Activated effector memory CD4-positive, alpha-beta T cell treated with anti-CD3 and anti-CD28 coated beads, Interleukin-2, amount 50 U/mL, for 16 hours (primary cell): ENCODE results near the gene KIAA0586.
"Not testable (repeated sequence)": the region's sequence is repeated elsewhere in the genome, so short reads cannot be mapped to it uniquely, and the experiment has no call there.

Experiments used
- DNase-seq: peaks from one replicate; pipeline ENCODE4 v3.0.0-alpha.2; 2020

Gene KIAA0586

GRCh38 chr14:58465421-58465820 is 37.9 kb downstream of the KIAA0586 start:
- DNase-seq: no peak

- DNase-seq: no peak
These were observed 38.9 kb downstream of the KIAA0586 start for GRCh38 chr14:58466459-58466858.

- no peak for DNase-seq
These were observed 40.1 kb downstream of the KIAA0586 start for GRCh38 chr14:58467575-58467974.

GRCh38 chr14:58469309-58469708 is 41.8 kb downstream of the KIAA0586 start:
- DNase-seq: no peak

GRCh38 chr14:58476320-58476719 is 48.8 kb downstream of the KIAA0586 start:
- DNase-seq: no peak

GRCh38 chr14:58477653-58478052 is 50.1 kb downstream of the KIAA0586 start:
- DNase-seq: no peak

GRCh38 chr14:58478329-58478728 is 50.8 kb downstream of the KIAA0586 start:
- not testable (repeated sequence) for DNase-seq

- no peak for DNase-seq
These were observed 52.5 kb downstream of the KIAA0586 start for GRCh38 chr14:58479975-58480374.

- DNase-seq: no peak
These were observed 56.7 kb downstream of the KIAA0586 start for GRCh38 chr14:58484176-58484575.

- no peak for DNase-seq
These were observed 61.0 kb downstream of the KIAA0586 start for GRCh38 chr14:58488550-58488949.

- no peak for DNase-seq
These were observed 64.1 kb downstream of the KIAA0586 start for GRCh38 chr14:58491593-58491992.

GRCh38 chr14:58492044-58492443 is 64.5 kb downstream of the KIAA0586 start:
- DNase-seq: no peak

- no peak for DNase-seq
These were observed 73.8 kb downstream of the KIAA0586 start for GRCh38 chr14:58501214-58501816.

- no peak for DNase-seq
These were observed 85.8 kb downstream of the KIAA0586 start for GRCh38 chr14:58513272-58513671.

GRCh38 chr14:58517592-58517991 is 90.1 kb downstream of the KIAA0586 start:
- DNase-seq: no peak

GRCh38 chr14:58525691-58526090 is 98.2 kb downstream of the KIAA0586 start:
- DNase-seq: not testable (repeated sequence)

- DNase-seq: no peak
These were observed 105.9 kb downstream of the KIAA0586 start for GRCh38 chr14:58533446-58533845.

GRCh38 chr14:58535044-58535443 is 107.5 kb downstream of the KIAA0586 start:
- no peak for DNase-seq

GRCh38 chr14:58537004-58537403 is 109.5 kb downstream of the KIAA0586 start:
- no peak for DNase-seq

- no peak for DNase-seq
These were observed 113.5 kb downstream of the KIAA0586 start for GRCh38 chr14:58540749-58541632.

- DNase-seq: no peak
These were observed 114.1 kb downstream of the KIAA0586 start for GRCh38 chr14:58541633-58542022.

- DNase-seq: no peak
These were observed 115.7 kb downstream of the KIAA0586 start for GRCh38 chr14:58543253-58543652.

- no peak for DNase-seq
These were observed 120.1 kb downstream of the KIAA0586 start for GRCh38 chr14:58547649-58548048.

GRCh38 chr14:58549105-58549757 is 121.7 kb downstream of the KIAA0586 start:
- no peak for DNase-seq
